GM19328 (cell line): ENCODE data around the gene KRT77.

Source experiments
- ATAC-seq: cut with Tn5 transposase; IDR thresholded peaks from one replicate; pipeline ENCODE4 v1.9.1; 2021; ENCODE audit warnings: mild to moderate bottlenecking, moderate library complexity; ENCODE audit not compliant: unreplicated experiment

KRT77 gene

DNA sequence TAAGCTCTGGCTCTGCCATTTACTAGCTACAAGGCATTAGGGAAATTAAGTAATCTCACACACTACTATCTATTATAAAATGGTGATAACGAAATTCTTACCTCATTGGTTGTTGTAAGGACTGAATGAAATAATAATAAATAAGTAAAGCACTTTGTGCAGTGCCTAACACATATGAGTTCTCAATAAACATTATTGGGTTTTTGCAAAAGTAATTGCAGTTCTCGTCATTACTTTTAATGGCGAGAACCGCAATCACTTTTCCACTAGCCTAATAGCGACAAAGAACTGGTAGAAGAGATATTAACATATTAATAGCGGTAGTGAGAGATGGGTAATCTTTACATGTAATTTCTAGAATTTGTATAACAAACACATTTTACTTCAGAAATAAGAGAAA lies 9.2 kb downstream of the KRT77 start:
- no peak for ATAC-seq

DNA sequence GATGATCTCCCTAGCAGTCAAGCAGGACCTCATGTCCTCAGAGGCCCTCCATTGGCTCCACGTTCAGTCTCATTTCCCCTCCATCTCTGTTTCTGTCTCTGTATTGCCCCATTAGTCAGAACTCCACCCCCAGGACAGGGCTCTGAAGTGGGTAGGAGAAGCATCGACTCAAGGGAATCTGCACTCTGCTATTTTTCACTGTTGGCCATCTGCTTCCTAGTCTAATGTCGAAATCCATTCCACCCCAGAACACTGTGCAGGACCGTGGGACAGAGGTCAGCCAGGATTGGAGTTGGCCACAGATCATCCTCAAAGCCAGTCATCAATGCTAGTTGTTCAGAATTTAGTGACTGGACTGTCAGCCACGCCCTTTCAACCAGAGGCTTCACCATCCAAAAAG lies 10.1 kb downstream of the KRT77 start:
- no peak for ATAC-seq

DNA sequence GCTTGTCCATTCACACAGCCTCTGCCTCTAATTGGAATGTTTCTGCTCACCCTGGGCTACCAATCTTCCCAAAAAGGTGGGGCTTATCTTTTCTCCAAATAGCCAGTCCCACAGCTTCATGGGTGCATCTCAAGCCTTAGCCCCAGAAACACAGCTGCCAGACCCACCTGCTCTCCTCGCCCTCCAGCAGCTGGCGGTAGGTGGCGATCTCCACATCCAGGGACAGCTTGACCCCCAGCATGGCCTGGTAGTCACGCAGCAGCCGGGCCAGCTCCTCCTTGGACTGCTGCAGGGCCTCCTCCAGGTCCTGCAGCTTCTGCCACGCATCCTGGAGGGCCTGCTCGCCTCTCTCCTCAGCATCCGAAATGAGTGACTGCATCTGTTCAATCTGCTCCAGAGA lies 11.1 kb downstream of the KRT77 start:
- ATAC-seq = no peak

DNA sequence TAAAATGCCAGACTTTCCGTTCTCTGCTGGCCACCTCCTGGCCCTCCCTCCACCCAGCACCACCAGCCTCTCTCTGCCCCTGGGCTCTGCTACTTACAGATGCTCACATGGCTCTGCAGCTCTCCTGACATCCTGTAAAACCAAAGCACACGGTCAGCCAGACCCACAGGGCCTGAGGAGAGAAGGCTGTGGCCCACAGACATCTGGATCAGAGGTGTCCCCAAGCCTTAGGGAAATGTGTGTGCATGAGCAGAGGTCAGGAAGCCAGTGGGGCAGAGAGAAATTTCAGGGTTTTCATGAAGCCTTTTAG lies 11.5 kb downstream of the KRT77 start:
- no peak for ATAC-seq

- ATAC-seq = no peak
Observed at GRCh38 chr12:52691076-52691840, 12.1 kb downstream of the KRT77 start.

- ATAC-seq = no peak
Observed at GRCh38 chr12:52690351-52691075, 12.8 kb downstream of the KRT77 start.

DNA sequence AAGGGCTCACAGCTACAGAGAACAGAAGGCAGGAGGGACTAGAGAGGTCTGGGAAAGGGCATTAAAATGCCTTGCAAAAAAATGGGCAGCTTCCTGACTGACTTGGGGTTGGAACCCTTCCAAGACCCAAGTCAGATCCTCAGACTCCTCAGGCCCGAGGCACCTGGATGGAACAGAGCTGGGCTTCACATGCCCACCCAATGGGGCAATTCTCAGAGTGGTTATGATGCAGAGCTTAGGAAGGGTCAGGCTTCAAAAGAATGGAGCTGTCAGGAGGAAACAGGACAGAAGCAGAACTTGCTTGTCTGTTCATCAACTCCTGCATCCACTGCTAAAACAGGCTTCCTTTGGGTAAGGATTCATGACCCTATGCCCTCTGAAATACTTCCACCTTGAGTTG lies 13.4 kb downstream of the KRT77 start:
- no peak for ATAC-seq

DNA sequence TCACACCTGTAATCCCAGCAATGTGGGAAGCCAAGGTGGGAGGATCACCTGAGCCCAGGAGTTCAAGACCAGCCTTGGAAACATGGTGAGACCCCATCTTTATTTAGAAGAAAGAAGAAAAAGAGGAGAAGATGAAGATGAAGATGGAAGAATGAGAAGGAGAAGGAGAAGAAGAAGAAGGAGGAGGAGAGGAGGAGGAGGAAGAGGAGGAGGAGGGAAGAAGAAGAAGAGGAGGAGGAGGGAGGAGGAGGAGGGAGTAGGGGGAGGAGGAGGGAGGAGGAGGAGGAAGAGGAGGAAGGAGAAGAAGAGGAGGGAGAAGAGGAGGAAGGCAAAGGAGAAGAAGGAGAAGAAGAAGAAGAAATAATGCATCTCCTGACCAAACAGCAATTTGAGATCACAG lies 14.1 kb downstream of the KRT77 start:
- ATAC-seq = no peak

- ATAC-seq = no peak
Observed at GRCh38 chr12:52688481-52688880, 14.8 kb downstream of the KRT77 start.

GRCh38 chr12:52687497-52688385 lies 15.6 kb downstream of the KRT77 start:
- no peak for ATAC-seq

DNA sequence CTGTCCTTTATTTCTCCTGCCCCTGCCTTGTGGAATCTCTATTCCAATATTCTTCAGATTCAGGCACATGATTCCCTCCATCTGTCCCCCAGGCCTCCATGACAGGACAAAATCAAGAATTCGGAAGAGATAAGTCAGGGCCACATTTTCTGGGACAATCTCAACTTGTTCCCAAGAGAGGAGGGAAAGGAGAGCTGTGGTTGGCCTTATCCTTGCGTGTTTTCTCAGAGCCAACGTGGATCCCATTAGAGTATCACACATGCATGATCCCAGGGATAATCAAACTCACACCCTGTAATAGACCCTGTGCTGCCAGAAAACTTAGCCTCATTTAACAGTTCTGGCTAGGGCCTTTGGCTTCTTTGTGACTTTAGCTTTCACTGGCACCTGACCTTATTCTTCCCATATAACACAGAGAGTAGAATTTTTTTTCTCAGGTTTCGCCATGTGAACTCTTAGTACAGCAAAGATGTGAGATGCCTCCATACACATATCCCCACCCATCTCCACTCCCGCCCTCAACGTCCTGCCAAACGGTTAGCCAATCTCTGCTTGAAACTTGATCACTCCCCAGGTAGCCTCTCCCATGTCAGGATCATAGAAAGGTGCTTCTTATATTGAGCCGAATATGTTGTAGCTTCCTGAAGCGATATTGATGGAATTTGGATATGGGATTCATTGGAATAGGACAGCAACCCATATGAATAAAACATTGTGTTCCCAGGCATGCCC lies 16.4 kb downstream of the KRT77 start:
- no peak for ATAC-seq

DNA sequence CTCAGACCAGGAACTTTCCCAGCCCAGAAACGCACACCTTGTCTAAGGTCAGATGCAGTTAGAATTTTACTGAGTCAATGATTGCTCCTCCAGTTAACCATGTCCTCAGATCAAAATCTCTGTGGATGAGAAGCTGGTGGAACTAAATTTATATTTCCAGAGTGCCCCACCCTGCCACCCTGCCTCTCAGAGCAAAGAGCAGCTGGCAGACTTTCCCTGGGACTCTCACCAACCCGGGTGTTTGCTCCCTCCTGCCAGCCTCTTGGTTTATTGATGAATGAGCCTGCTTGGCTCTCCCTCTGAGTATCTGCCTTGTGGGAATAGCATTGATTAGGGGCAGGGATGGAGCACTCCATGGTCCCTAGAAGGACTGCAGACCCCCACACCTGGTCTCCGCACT lies 17.3 kb downstream of the KRT77 start:
- no peak for ATAC-seq

- ATAC-seq = no peak
Observed at GRCh38 chr12:52685406-52685890, 17.9 kb downstream of the KRT77 start.

- no peak for ATAC-seq
Observed at GRCh38 chr12:52684431-52684830, 18.9 kb downstream of the KRT77 start.

- no peak for ATAC-seq
Observed at GRCh38 chr12:52683575-52684300, 19.6 kb downstream of the KRT77 start.

DNA sequence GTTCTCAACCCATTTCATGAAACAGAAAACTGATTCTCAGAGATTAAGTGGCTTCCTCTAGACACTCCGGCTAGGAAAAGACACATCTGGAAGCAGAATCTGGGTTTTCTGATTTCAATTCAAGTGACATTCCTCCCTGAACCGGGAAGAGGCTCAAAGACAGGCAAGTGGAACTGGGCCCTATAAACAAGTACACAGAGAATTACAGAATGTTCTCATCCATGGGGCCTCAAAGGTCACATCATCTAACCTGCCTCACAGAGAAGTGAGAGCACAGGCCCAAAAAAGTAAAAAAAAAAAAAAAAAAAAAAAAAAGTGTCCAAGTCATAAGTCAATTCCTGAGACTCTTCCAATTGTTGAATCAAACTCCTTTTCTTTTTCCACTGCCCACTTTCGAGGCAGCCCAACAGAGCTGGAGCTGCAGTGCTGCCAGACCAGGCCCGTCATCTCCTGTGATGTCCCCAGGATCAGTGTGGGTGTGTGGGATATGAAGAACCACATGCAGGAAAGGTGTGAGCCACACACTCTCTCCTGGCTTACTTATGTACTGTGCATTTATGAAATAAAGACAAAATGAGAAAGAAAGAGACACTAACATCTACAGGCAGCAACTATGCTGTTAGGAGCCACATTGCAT lies 20.3 kb downstream of the KRT77 start:
- no peak for ATAC-seq

GRCh38 chr12:52682381-52682660 lies 21.0 kb downstream of the KRT77 start:
- ATAC-seq = no peak

DNA sequence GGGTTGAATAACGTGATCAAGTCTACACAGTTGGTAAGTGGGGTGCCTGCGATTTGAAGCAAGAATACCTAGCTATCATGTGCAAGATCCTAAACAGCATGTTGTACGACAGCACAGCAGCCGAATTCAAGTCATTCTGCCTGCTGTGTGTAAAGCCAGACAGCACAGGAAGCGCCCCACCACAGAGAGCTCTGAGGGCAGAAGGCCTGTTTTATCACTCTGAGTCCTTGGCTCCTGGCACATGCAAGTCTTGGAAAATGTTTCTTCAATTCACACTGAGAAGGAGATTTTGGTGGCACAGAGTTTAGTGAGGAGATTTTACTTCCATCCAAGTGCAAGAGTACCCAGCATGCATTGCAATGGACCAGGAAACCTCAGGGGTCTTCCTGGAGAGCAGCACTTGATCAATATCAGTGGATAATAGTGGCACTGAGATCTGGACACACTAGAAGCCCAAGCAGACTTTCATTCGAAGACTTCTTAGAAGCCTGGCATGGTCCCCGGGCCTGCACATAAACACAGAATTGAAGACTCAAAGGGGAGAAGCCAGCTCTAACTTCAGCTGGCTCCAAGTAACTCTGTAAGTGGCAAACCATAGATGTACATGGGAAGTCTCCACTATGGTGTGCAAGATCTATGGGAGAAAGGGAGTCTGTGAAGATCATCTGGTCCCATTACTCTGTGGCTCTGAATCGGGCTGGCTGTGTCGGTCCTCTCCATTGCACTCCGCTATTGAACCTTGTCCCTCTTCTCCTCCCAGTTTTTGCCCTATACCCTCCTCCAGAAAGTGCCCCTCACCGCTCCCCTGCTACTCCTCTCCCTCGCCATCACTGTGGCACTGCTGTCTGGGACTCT lies 21.6 kb downstream of the KRT77 start:
- ATAC-seq = no peak

- ATAC-seq = no peak
Observed at GRCh38 chr12:52680363-52680762, 23.0 kb downstream of the KRT77 start, which contains the start of gene KRT1. TSS of gene KRT1 (minus strand) at chr12:52680407. CDS start at chr12:52680348, 59 bp downstream.
